Hepatocyte (in vitro differentiated cells): ENCODE measurements around the gene PTPN3. TPM values are rescaled to one million over a fixed set of nuclear protein-coding genes. Genes with fewer than 3 reads are reported as not detected.
A peak's percentile ranks its signal among the peaks of the same experiment; 100 is the strongest.

Source experiments
- DNase-seq: peaks from one replicate; pipeline ENCODE4 v3.0.0-alpha.2; 2016; ENCODE audit warnings: low spot score
- H2AFZ ChIP-seq: fragments of 200-600 bp; sonication (generic); 2 replicates; pipeline ENCODE4 v1.6.0; 2016; ENCODE audit warnings: antibody characterized with exemption, mild to moderate bottlenecking
- H3K27ac ChIP-seq: fragments of 200-600 bp; sonication (generic); 2 replicates; pipeline ENCODE4 v1.5.1; 2016; ENCODE audit warnings: mild to moderate bottlenecking
- H3K27me3 ChIP-seq: fragments of 200-600 bp; sonication (generic); 2 replicates; pipeline ENCODE4 v1.6.1; 2016
- H3K36me3 ChIP-seq: fragments of 200-600 bp; sonication (generic); replicated peaks from 2 replicates; pipeline ENCODE4 v1.5.1; 2016; ENCODE audit warnings: low read depth; ENCODE audit not compliant: insufficient read depth
- H3K4me1 ChIP-seq: fragments of 200-600 bp; sonication (generic); 2 replicates; pipeline ENCODE4 v1.5.1; 2016; ENCODE audit warnings: mild to moderate bottlenecking, moderate library complexity; ENCODE audit not compliant: insufficient read depth
- H3K4me2 ChIP-seq: fragments of 200-600 bp; sonication (generic); 2 replicates; pipeline ENCODE4 v1.6.0; 2016
- H3K4me3 ChIP-seq: fragments of 200-600 bp; sonication (generic); 2 replicates; pipeline ENCODE4 v1.5.1; 2016; ENCODE audit warnings: mild to moderate bottlenecking
- H3K79me2 ChIP-seq: fragments of 200-600 bp; sonication (generic); 2 replicates; pipeline ENCODE4 v1.6.0; 2017; ENCODE audit warnings: mild to moderate bottlenecking
- H3K9me2 ChIP-seq: fragments of 200-600 bp; sonication (generic); replicated peaks from 2 replicates; pipeline ENCODE4 v1.6.0; 2017; ENCODE audit warnings: mild to moderate bottlenecking; ENCODE audit not compliant: insufficient read depth
- H3K9me3 ChIP-seq: fragments of 200-600 bp; sonication (generic); 2 replicates; pipeline ENCODE4 v1.5.1; 2016; ENCODE audit warnings: low read depth, mild to moderate bottlenecking
- H4K20me1 ChIP-seq: fragments of 200-600 bp; sonication (generic); 2 replicates; pipeline ENCODE4 v1.6.0; 2016; ENCODE audit warnings: mild to moderate bottlenecking; ENCODE audit not compliant: insufficient read depth, poor library complexity, severe bottlenecking
- EZH2 ChIP-seq: fragments of 200-600 bp; sonication (generic); IDR thresholded peaks from 2 replicates; pipeline ENCODE4 v1.6.1; 2016; ENCODE audit warnings: antibody characterized with exemption, mild to moderate bottlenecking, borderline replicate concordance
- EZH2phosphoT487 ChIP-seq: fragments of 200-600 bp; sonication (generic); IDR thresholded peaks from one replicate; pipeline ENCODE4 v1.6.1; 2018; ENCODE audit warnings: antibody characterized with exemption, mild to moderate bottlenecking, low read depth, moderate library complexity; ENCODE audit not compliant: unreplicated experiment, severe bottlenecking
- WGBS: methylation state at CpG from one replicate; pipeline ENCODE4 v1.1.6; 2016; ENCODE audit warnings: low lambda C conversion rate; ENCODE audit errors: missing lambda C conversion rate; 5-methylcytosine and 5-hydroxymethylcytosine counted together
- polyA plus RNA-seq: library from polyadenylated mRNA; unstranded; fragments of >200 nt; fragmentation: Nextera tagmentation; extraction: Ambion mirVana; gene quantifications from 2 replicates; pipeline ENCODE4 v1.2.1, GENCODE V29; 2016
- total RNA-seq: library from RNA; depleted of rRNA; stranded (reverse); fragments of >200 nt; gene quantifications from 2 replicates; pipeline ENCODE4 v1.2.3, GENCODE V29; 2014
- TF ChIP-seq, protein P1 (sequence below): fragments of 200-600 bp; sonication (generic); IDR thresholded peaks from 2 replicates; pipeline ENCODE4 v1.5.1; 2016; ENCODE audit warnings: antibody characterized with exemption, mild to moderate bottlenecking; ENCODE audit not compliant: poor library complexity

Gene PTPN3
- total and polyA plus RNA-seq, 2 experiments from 2014 or later = 4.4 to 12.1 TPM

DNA sequence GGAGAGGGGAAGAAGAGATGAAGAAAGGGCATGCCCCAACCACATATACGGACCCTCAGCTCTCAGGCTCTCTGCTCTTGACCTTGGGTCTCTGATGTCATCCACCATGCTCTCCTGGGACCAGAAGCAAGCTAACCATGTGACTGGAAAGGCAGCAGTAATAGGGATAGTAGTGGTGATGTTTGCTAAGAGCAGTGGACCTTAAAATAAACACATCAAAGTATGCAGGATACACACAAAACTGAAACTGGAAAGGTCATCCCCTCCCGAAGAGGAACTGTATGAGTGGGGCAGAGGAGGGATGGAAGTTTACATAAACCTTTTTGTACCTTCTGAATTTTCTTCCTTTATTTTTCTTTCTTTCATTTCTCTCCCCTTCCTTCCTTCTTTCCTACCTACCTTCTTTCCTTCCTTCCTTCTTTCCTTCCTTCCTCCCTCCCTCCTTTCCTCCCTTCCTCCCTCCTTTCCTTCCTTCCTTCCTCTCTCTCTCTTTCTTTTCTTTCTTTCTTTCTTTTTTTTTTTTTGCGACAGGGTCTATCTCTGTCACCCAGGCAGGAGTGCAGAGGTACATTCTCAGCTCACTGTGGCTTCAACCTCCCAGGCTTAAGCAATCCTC lies 8.1 kb upstream of the PTPN3 start:
- WGBS = 71% methylated on average over 3 of the region's 3 CpGs
- TF ChIP-seq, protein P1, sequence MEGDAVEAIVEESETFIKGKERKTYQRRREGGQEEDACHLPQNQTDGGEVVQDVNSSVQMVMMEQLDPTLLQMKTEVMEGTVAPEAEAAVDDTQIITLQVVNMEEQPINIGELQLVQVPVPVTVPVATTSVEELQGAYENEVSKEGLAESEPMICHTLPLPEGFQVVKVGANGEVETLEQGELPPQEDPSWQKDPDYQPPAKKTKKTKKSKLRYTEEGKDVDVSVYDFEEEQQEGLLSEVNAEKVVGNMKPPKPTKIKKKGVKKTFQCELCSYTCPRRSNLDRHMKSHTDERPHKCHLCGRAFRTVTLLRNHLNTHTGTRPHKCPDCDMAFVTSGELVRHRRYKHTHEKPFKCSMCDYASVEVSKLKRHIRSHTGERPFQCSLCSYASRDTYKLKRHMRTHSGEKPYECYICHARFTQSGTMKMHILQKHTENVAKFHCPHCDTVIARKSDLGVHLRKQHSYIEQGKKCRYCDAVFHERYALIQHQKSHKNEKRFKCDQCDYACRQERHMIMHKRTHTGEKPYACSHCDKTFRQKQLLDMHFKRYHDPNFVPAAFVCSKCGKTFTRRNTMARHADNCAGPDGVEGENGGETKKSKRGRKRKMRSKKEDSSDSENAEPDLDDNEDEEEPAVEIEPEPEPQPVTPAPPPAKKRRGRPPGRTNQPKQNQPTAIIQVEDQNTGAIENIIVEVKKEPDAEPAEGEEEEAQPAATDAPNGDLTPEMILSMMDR = no peak
- TF ChIP-seq EZH2phosphoT487 (no peak), EZH2 (no peak)
- peaks cover 10% of the 10 kb centered on the region for H3K27me3 ChIP-seq
- no peaks in the 10 kb centered on the region for H4K20me1 ChIP-seq
- H3K27ac ChIP-seq = peak overlapping the region; percentile 69
- no peaks in the 10 kb centered on the region for H3K79me2 ChIP-seq
- H3K9me3 ChIP-seq = no peaks in the 10 kb centered on the region
- H3K4me3 ChIP-seq = no peak overlapping the region
- no peaks in the 10 kb centered on the region for H3K9me2 ChIP-seq
- DNase-seq = peak; percentile 37
- H2AFZ ChIP-seq = no peak overlapping the region
- H3K4me2 ChIP-seq = no peak overlapping the region
- no peaks in the 10 kb centered on the region for H3K36me3 ChIP-seq
- peaks cover 10% of the 10 kb centered on the region for H3K4me1 ChIP-seq

DNA sequence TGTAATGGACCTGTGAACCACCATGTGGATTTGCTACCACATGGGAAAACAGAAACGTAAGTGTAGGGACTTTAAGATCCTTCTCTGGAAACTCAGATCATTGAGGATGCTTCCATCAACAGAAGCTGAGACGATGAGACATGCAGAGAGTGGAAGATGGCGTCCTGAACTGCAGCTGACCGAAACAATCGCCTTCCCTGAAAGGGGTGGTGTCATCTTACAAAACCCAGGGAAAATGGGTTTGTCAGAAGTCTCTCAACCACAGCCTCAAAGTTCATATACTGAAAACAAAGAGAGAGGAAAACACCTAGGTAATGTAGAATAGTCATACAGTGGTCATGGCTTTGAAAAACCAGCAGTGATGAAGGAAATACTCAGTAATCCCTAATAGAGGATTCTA lies 6.6 kb upstream of the PTPN3 start:
- Histone ChIP-seq H3K27me3 (peaks cover 24% of the 10 kb centered on the region), H2AFZ (no peak overlapping the region), H4K20me1 (no peaks in the 10 kb centered on the region), H3K27ac (no peak overlapping the region), H3K79me2 (no peaks in the 10 kb centered on the region), H3K4me1 (peaks cover 14% of the 10 kb centered on the region), H3K9me2 (no peaks in the 10 kb centered on the region), H3K4me3 (no peak overlapping the region), H3K9me3 (no peaks in the 10 kb centered on the region), H3K36me3 (no peaks in the 10 kb centered on the region), H3K4me2 (no peak overlapping the region)
- DNase-seq = no peak
- WGBS = 64% methylated on average over 5 of the region's 5 CpGs
- TF ChIP-seq EZH2phosphoT487 (no peak), EZH2 (no peak)
- TF ChIP-seq, protein P1 = no peak

DNA sequence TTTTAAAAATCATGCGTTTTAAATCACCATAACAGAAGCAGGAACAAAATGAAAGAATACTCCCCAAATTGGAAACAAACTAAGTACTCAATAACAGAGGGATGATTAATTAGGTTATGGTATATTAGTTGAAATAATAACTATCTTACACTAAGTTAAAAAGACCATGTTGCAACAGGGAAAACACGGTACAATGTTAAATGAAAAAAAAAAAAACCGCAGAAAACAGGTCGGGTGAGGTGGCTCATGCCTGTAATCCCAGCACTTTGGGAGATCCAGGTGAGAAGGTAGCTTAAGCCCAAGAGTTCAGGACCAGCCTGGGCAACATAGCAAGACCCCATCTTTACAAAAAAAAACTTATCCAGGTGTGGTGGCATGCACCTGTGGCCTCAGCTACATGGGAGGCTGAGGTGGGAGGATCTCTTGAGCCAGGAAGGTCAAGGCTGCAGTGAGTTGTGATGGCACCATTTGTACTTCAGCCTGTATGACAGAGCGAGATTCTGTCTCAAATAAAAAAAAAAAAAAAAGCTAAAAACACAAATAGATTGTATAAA lies 2.4 kb upstream of the PTPN3 start:
- H3K79me2 ChIP-seq = peaks cover 4% of the 10 kb centered on the region
- H3K27me3 ChIP-seq = peaks cover 56% of the 10 kb centered on the region
- DNase-seq = no peak
- H3K4me1 ChIP-seq = peaks cover 22% of the 10 kb centered on the region
- no peaks in the 10 kb centered on the region for H3K9me2 ChIP-seq
- H4K20me1 ChIP-seq = no peaks in the 10 kb centered on the region
- WGBS = 66% methylated on average over 5 of the region's 5 CpGs
- TF ChIP-seq EZH2 (no peak), EZH2phosphoT487 (no peak)
- TF ChIP-seq, protein P1 = no peak
- H3K4me3 ChIP-seq = no peak overlapping the region
- H2AFZ ChIP-seq = peak overlapping the region; percentile 38
- H3K4me2 ChIP-seq = peak overlapping the region; percentile 81
- no peaks in the 10 kb centered on the region for H3K9me3 ChIP-seq
- H3K27ac ChIP-seq = peak overlapping the region; percentile 33
- no peaks in the 10 kb centered on the region for H3K36me3 ChIP-seq
